ENCODE measurements around the gene RASD2.
"Not testable (repeated sequence)": the region's sequence is repeated elsewhere in the genome, so short reads cannot be mapped to it uniquely, and the experiment has no call there.

The RASD2 gene, protein sequence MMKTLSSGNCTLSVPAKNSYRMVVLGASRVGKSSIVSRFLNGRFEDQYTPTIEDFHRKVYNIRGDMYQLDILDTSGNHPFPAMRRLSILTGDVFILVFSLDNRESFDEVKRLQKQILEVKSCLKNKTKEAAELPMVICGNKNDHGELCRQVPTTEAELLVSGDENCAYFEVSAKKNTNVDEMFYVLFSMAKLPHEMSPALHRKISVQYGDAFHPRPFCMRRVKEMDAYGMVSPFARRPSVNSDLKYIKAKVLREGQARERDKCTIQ

DNA sequence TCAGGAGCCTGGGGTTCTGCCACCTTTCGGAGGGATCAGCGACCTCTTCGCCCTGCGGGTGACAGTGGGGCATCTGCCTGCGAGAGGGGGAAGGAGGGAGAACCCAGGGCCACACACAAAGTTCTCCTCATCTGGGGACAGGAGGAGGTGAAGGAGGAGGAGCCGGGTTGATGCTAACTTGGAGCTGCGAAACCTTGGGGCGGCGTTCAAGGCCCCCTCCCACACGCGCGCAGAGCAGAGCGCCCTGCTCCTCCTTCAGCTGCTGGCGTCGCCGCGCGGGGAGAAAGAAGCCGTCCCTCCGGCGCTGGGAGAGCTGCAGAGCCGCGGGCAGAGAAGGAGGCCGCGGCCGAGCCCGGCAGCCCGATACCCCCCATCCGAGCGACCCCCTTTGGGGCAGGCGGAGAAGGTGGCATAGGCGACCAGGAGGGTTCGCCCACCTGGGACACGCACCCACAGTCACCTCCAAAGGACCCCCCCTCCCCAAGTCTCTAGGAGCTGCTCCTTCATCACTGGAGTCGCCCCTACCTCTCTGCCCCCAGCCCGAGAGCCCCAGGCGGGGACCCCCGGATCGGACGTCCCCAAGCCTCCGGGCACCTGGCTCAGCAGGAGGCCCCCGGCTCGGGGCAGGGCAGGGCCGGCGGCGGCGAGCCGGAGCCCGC, at the start of gene RASD2:
RASD2 (plus strand) TSS at position 237 of the 659 bp plus-strand sequence. CDS start 5,979 bp downstream, outside the sequence.
- peak; percentile 40 for DNase-seq

DNA sequence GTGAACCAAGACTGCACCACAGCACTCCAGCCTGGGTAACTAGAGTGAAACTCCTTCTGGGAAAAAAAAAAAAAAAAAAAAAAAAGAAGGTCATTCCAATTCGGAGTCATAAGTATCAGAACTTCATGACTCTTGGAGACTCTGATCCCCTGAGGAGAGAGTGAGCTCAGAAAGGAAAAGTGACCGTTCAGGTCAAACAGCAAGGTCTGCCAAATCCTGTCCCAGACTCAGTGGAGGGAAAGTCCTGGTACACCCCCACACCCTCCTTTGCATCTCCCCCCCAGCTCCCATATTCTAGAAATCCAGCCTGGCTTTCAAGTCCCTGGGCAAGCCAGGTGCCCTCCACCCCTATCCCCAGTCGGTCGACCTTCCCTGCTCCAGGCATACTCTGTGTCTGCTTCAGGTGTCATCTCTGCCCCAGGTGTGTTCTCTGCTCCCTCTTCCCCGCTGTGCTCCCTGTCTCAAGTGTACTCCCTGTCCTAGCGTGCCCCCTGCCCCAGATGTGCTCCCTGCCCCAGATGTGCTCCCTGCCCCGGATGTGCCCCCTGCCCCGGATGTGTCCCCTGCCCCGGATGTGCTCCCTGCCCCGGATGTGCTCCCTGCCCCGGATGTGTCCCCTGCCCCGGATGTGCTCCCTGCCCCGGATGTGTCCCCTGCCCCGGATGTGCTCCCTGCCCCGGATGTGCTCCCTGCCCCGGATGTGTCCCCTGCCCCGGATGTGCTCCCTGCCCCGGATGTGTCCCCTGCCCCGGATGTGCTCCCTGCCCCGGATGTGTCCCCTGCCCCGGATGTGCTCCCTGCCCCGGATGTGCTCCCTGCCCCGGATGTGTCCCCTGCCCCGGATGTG, 49.3 kb upstream of the RASD2 start:
- DNase-seq: not testable (repeated sequence)

DNA sequence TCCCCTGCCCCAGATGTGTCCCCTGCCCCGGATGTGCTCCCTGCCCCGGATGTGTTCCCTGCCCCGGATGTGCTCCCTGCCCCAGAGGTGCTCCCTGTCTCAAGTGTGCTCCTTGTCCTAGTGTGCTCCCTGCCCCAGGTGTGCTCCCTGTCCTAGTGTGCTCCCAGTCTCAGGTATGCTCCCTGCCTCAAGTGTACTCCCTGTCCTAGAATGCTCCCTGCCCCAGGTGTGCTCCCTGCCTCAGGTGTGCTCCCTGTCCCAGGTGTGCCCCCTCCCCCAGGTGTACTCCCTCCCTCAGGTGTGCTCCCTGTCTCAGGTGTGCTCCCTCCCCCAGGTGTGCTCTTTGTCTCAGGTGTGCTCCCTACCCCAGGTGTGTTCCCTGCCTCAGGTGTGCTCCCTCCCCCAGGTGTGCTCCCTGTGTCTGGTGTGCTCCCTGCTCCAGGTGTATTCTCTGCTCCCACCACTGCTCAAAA, 48.7 kb upstream of the RASD2 start:
- DNase-seq: no peak

DNA sequence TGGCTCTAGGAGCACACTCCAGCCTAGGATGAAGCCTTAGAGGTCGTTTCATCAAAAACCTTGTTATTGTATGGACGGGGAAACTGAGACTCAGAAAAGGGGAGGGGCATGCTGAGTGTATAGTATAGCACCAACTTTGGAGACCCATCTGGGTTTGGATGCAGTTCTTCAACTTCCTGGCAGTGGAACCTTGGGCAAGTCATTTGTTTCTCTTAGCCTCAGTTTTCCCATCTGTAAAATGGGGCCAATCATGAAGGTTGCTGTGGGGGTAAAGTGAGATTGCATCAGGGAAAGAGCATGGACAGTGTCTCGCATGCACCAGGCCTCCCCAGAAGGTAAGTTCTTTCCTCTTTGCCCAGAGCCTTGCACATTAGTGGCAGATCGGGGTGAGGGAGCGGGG, 47.6 kb upstream of the RASD2 start:
- no peak for DNase-seq

DNA sequence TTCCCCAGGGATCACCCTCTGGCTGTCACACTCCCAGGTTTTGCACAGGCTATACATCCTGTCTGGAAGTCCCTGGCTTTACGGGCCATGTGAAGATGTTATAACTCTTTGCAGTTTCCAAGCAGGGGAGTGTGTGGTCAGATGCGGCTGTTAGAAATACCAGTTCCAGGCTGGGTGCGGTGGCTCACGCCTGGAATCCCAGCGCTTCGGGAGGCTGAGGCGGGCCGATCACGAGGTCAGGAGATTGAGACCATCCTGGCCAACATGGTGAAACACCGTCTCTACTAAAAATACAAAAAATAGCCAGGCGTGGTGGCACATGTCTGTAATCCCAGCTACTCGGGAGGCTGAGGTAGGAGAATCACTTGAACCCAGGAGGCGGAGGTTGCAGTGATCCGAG, 44.9 kb upstream of the RASD2 start:
- not testable (repeated sequence) for DNase-seq

DNA sequence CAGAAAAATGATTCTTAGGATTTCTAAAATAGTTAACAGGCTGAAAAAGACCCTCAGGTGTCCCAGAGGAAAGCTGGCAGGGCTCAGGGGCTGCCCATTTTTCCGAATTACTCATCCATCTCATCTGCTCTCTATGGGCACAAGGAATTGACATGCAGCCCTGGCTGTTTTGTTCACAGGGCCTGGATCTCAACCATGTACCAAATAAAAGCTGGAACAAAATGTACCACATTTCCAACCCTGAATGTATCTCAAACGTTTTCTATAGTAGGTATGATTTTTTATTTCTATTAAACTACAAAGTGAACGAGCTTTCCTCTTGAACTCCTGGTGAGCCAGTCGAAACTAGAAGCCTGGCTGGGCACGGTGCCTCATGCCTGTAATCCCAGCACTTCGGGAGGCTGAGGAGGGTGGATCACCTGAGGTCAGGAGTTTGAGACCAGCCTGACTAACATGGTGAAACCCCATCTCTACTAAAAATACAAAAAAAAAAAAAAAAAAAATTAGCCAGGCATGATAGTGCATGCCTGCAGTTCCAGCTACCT, 43.8 kb upstream of the RASD2 start:
- no peak for DNase-seq

DNA sequence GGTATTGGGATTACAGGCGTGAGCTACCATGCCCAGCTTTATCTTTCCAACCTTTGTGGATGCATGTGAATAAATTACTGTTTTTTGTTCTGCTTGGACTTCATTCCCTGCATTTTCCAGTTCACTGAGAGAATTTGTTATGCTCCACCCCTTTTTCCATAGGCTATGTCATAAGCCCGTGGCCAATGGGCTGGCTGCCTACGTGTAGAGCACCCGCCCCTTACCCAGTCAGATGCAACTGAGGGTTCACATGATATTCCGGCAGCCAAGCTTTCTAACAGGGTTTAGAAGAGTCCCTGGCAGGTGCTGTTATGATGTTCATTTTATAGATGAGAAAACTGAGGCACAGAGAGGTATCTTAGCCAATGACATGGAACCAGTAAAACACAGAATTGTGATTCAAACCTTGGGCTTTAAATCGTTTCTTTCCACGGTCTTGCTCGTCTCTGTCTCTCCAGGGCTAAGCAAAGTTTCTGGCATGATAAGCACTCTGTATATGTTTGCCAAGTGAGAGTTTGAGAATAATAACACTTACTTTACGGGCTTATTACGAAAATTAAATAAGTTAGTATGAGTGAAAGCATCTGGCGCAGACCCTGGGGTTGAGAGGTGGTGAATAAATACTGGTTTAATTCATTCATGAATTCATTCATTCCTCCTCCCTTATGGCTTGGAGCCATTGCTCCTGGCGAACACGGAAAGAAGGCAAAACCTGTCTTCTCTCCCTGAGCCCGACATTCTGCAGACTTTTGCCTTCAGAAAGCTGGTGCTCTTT, 42.4 kb upstream of the RASD2 start:
- DNase-seq: no peak

DNA sequence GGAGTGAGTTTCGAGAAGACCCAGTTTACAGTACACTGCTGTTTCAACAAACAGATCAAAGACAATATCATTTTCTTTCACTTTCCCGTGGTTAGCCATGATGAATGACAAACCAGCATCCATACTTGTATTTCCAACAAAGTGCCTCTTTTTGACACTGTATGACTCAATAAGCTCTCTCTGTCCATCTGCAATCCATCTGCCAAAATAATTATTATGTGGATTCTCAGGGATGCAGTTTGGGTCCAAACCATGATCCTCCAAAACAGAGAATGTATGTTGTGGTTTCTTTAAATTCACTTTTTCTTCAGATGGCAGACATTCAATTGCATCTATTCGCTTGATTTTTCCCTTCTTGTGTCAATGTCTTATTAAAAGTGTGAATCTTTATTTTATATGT, 37.8 kb upstream of the RASD2 start:
- no peak for DNase-seq

DNA sequence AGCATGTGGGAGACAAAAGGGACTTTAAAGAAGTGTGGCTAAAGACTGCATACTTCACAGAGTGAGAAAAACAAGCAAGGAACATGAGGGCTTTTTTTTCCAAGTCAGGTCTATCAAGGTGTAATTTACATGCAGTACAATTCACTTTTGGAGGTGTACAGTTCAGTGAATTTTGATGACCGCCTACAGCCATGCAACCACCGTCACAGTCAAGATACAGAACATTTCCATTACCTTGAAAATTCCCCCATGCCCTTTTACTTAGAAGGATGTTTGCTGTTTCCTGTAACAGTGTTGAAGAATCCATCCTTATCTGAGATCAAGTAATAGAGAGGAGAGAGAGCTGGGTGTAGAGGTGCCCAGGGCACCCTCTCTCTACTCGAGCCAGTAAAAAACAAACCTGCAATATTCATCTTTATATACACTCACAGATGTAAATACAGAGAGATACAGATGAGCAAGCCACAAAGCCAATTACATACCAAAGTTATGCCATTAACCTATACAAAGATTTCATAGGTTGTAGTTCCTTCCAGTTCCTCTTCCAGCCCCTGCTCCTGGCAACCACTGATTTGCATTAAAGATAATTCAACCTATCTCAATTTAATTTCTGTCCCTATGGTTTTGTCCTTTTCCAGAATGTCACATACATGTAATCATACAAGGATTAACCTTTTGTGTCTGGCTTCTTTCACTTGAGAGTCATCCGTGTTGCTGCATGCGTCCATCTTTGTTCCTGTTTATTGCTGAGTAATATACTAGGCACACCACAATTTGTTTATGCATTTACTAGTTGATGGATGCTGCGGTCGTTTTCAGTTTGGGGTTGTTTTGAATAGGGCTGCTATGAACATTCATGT, 35.0 kb upstream of the RASD2 start:
- no peak for DNase-seq

DNA sequence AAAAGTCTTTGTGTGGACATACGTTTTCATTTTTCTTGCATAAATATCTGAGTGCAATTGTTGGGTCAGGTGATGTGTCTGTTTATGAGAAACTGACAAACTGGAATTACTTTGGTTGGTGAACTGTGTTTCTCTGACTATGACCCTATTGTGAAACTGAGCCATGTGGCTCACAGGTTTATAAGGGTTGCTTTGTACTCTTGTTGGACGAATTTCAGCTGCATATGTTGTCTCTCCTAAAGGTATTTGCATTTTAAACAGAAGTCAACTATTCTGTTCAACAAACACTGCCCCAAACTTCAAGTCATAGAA, 34.4 kb upstream of the RASD2 start:
- DNase-seq: no peak

DNA sequence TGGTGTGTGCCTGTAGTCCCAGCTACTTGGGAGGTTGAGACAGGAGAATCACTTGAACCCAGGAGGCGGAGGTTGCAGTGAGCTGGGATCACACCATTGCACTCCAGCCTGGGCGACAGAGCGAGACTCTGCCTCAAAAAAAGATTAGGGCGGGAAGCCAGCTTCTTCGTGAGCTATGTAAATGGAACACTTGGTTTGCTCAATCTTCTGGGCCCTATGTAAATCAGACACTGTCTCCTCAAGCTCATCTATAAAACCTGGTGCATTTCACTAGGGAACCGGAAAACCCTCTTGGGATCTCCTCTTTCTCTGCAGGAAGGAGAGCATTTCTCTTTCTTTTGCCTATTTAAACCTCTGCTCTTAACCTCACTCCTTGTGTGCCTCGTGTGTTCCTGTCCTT, 32.8 kb upstream of the RASD2 start:
- DNase-seq: not testable (repeated sequence)

DNA sequence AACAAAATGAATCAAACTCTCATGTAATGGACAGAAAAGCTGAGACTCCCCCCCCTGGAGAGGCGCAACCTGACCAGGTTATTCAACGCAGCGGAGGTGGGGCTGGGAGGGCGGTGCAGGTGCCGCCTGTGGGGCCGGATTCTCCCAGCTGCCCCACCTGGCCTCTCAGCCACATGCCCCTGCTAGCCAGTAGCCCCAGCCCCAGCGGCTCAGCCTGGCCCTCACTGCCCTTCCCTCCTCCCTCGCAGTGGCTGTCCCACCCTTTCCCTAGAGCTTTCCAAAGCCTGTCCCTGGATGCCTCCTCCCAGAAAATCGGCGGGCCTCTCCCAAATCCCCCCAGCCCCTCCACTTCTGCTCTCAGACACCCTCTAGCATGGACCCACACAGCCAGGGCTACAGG, 31.2 kb upstream of the RASD2 start:
- no peak for DNase-seq

DNA sequence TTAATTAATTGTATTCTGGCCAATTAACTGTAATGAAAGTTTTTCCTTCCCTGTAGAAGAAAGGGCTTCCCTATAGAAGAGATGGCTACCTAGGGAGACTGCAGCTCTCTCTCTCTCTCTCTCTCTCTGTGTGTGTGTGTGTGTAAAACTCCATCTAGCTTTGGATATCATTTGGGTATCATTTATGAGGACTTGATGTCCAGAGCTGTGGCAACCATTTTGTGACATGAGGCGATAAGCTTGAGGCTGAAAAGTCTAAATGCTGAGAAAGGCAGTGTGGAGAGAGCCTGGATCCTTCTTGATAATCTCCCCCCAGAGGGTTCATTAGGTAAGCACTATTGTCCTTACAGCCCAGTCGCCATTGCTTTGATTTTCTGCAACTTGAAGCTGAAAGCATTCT, 30.7 kb upstream of the RASD2 start:
- DNase-seq: no peak

DNA sequence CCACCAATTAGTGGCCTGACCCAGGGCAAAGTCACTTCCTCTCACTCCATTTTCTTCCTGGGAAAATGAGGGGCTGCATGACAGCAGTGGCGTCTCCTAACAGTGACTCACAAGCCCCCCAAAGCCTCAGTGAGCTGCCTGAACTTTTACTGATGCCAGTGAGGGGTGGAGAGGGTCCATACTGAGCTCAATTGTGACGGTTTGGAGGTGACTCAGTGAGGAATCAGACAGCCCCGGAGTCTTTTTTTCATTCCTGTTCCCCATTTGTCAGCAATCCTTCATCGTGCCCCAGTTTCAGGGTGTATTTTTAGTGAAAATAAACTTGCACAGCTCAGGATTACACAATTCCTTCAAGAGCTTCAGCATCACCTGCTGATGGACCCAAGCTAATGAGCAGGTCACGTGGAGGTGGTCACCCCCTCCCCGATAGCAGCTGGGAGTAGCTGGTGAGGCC, 30.1 kb upstream of the RASD2 start:
- DNase-seq: no peak

DNA sequence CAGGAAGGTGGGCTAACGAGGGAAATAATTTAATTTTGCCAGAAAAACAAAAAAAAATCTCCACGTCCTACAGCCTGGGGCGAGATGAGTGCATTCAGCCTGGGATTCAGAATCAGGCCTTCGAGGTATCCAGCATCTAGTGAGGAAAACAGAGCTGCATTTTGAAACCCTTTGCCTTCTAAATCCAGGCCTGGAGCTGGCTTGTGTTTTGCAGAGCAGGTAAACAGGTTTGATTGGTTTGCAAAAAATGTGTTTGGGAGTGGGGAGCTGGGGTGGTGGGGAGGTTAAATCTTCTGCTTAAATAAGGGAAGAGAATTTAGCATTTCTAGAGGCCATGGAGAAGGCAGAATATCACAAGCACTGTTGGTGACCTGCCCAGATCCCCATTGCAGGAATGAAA, 29.7 kb upstream of the RASD2 start:
- DNase-seq: no peak

DNA sequence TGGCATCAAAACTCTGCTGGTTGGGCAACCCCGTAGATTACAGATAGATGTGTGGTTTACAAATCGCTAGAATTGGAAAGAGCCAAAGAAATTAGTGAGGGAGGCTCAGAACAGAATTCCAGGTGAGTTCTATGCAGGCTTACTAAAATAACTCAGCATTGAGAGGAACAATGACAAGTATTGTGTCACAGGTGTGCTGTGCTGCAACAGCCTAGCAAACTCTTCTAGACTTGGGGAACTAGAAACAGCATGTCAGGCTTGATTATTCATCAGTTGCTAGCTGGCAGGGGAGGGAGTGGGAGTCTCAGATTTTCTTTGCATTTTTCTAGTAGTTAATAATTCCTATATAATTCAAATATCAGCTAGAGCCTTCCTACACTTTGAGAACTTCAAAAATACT, 26.3 kb upstream of the RASD2 start:
- DNase-seq: no peak

DNA sequence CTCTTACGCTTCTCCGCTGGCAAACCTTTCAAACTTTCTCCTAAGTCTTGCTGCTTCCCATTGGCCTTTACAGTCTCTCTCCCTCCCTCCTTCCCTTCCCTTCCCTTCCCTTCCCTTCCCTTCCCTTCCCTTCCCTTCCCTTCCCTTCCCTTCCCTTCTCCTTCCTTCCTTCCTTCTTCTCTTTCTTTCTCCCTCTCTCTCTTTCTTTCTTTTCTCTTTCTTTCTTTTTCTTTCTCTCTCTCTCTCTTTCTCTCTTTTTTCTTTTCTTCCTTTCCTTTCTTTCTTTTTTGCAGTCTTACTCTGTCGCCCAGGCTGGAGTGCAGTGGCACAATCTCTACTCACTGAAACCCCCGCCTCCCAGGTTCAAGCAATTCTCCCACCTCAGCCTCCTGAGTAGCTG, 24.7 kb upstream of the RASD2 start:
- not testable (repeated sequence) for DNase-seq

DNA sequence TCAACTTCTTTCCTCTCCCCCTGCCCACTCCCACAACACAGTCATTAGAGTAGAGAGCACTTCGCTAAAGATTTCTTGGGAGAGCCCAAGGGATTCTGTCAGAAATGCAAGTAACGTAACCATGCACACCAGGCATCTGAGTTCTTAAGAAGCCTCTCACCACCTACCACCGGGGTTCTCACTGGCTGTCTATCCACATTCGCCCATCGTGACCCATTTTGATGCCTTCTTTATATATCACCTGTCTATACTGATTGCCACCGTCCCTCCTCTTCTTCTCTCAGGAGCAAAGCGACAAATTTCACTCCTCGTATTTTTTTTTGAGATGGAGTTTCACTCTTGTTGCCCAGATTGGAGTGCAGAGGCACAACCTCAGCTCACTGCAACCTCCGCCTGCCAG, 23.9 kb upstream of the RASD2 start:
- DNase-seq: no peak

DNA sequence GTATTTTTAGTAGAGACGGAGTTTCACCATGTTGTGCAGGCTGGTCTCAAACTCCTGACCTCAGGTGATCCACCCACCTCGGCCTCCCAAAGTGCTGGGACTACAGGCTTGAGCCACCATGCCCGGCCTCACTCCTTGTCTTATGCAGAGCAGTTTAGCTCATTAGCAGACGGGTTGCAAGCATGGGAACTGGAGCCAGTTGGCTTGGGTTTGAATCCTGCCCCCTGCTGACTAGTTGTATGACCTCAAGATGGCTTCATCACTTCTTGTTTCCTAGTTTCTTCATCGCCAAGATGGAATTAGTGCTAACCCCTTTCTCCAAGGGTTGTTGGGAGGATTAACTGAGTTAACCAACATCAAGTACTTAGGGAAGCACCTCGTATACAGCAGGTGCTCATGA, 23.4 kb upstream of the RASD2 start:
- DNase-seq: no peak

DNA sequence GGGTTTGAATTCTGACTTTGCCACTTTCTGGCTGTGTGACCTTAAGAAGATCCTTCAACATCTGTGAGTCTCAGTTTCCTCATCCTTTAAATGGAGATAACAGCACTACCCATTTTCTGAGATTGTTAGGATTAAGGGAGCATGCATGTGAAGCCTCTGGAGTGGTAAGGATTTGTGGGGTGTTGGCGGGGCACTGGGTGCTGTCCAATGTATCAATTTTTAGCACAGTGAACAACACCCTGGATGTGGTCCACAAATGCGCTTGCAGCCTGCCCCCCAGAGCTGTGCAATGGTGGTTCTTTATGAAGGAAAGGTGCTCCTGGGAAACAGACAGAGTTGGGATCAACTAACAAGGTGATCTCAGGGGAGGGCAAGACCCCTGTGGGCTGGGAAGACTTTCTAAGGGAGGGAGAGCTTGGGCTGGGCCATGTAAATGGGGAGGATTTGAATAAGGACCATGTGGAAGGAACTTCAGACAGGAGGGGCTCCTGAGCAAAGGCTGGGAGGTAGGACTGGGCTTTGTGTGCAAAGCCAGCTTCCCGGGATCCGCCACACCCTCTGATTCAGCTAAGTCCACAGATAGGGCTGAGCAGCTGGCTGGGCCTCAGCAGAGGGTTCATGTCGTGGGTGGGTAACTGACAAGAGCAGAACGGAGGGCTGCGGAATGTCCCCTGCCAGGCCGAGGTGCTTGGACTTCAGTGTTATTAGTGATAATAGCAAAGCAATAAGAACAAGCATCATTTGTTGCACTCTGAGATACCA, 22.7 kb upstream of the RASD2 start:
- DNase-seq: no peak

DNA sequence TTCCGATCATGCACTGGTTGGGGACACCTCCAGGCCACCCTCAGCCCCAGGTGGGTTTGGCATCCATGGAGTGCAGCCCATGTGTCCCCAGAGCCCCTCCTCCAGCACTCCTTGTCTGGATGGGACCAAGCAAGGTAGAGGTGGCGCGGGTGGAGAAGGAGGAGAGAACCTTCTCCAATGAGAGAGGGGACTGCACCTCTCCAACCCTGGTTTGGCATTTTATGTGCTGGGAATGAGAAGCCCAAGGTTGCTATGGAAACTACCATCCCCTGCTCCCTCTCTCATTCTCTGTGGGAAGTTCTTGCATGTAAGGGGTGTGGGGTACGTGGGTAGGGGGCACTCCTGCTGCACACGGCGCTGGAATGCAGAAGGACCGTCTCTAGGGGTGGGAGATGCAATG, 21.8 kb upstream of the RASD2 start:
- no peak for DNase-seq
